Kidney epithelial cell (primary cell): ENCODE results near the gene IL12RB2. TPM values are rescaled to one million over a fixed set of nuclear protein-coding genes. Genes with fewer than 3 reads are reported as not detected.
"Not testable (repeated sequence)": the region's sequence is repeated elsewhere in the genome, so short reads cannot be mapped to it uniquely, and the experiment has no call there.

Experiments
- DNase-seq: peaks from one replicate; pipeline ENCODE4 v3.0.0-alpha.2; 2010; ENCODE audit warnings: low read depth
- H3K27me3 ChIP-seq: 2 replicates; pipeline ENCODE4 v1.6.0; 2011; ENCODE audit warnings: low read length; ENCODE audit not compliant: control insufficient read depth, insufficient read depth
- H3K36me3 ChIP-seq: 2 replicates; pipeline ENCODE4 v1.5.1; 2011; ENCODE audit warnings: low read length; ENCODE audit not compliant: control insufficient read depth, insufficient read depth
- H3K4me3 ChIP-seq: 2 replicates; pipeline ENCODE4 v1.5.1; 2011; ENCODE audit warnings: low read depth, mild to moderate bottlenecking, control low read depth, low read length
- CTCF ChIP-seq: IDR thresholded peaks from 2 replicates; pipeline ENCODE4 v1.5.1; 2011; ENCODE audit warnings: mild to moderate bottlenecking, moderate library complexity, low read length, control low read depth, inconsistent platforms; ENCODE audit not compliant: insufficient read depth, poor library complexity, severe bottlenecking
- total RNA-seq: library from RNA; depleted of rRNA; stranded (reverse); fragments of >200 nt; gene quantifications from 2 replicates; pipeline ENCODE4 v1.2.3, GENCODE V29; 2015

IL12RB2 gene
- total RNA-seq, 1 donor from 2014 or later = 0.17 TPM

DNA sequence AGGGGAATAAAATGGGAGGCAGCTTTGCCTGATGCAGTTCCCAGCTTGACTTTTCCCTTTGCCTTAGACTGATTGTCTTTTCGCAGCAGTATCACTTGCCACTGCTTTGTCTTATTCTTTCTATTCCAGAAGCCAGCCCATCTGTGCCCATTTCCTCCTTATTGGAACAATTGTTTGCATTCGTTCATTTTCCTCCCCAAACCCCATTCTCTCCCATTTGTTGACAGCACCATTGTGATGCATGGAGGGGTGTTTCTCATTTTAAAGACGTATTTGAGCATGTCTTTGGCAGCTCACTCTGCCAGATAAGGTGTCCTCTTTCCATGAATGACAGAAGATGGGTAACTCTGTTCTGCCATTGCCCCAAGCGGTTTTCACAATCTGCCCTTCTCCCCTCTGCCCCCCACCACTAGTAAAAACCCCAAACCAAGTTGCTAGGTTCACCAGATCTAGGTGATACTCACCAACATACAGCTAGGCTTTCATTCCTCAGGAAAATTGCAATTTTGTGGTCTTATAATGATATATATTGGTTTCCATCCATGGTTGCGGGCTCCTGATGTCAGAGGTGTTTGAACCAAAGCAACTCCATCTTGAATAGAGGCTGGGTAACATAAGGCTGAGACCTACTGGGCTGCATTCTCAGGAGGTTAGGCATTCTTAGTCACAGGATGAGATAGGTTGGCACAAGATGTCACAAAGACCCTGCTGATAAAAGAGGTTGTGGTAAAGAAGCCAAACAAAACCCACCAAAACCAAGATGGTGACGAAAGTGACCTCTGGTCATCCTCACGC is 91.7 kb downstream of the IL12RB2 start:
- no peak overlapping the region for H3K4me3 ChIP-seq
- no peaks in the 10 kb centered on the region for H3K27me3 ChIP-seq
- no peaks in the 10 kb centered on the region for H3K36me3 ChIP-seq
- DNase-seq = no peak
- no peak for TF ChIP-seq CTCF

DNA sequence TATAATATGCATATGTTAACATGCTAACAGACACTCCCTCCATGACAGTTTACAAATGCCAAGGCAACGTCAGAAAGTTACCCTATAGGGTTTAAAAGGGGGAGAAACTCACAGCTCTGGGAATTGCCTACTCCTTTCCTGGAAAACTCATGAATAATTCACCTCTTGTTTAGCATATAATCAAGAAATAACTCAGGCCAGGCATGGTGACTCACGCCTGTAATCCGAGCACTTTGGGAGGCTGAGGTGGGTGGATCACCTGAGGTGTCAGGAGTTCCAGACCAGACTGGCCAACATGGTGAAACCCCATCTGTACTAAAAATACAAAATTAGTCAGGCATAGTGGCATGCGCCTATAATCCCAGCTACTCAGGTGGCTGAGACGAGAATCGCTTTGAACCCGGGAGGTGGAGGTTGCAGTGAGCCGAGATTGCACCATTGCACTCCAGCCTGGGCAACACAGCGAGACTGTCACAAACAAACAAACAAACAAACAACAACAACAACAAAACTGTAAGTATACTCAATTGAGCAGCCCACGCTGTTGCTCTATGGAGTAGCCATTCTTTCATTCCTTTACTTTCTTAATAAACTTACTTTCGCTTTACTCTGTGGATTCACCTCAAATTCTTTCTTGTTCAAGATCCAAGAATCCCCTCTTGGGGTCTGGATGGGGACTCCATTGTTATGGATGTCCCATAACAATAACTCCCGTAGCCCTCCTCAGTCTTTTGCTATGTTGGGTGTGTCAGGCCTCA is 92.5 kb downstream of the IL12RB2 start:
- peak; percentile 45 for DNase-seq
- not testable (repeated sequence) for H3K4me3 ChIP-seq, H3K36me3 ChIP-seq, H3K27me3 ChIP-seq

- no peak for DNase-seq
- no peak overlapping the region for H3K4me3 ChIP-seq
- no peaks in the 10 kb centered on the region for H3K27me3 ChIP-seq
- no peaks in the 10 kb centered on the region for H3K36me3 ChIP-seq
- TF ChIP-seq CTCF = no peak
Observed at GRCh38 chr1:67401443-67401842, 93.8 kb downstream of the IL12RB2 start.

DNA sequence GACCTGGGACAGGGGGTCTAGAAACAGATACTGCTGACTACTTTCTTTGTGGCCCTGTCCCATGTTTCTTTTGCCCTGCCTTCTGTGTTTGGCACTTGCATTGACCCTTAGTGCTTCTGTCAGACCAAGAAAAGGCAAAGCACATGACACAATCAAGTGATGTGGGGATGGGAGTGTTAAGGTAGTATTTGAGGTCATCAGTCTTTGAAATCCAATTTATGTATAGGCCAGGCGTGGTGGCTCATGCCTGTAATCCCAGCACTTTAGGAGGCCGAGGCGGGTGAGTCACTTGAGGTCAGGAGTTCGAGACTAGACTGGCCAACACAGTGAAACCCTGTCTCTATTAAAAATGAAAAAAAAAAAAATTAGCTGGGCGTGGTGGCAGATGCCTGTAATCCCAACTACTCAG is 96.5 kb downstream of the IL12RB2 start:
- Histone ChIP-seq H3K27me3 (no peaks in the 10 kb centered on the region), H3K36me3 (no peaks in the 10 kb centered on the region), H3K4me3 (no peak overlapping the region)
- no peak for DNase-seq
- TF ChIP-seq CTCF = no peak

GRCh38 chr1:67405473-67406245 is 98.0 kb downstream of the IL12RB2 start:
- TF ChIP-seq CTCF = no peak
- Histone ChIP-seq H3K27me3 (no peaks in the 10 kb centered on the region), H3K36me3 (no peaks in the 10 kb centered on the region), H3K4me3 (no peak overlapping the region)
- no peak for DNase-seq

DNA sequence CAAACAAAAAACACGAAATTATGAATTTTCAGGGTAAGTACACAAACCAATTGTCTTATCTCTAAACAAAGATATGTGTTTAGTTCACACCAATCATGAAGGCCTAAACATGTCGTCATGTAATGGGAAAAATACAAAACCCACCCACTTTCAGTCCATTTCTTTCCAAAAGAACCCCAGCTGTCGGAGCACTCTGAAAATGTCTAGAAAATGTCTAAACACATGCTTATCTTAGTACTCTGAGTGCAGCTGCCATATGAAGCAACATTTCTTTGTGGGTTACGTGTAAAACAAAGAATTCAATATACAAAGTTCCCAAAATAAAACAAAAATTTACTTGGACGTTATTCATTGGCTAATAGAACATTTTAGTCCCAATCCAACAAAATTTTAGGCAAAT is 99.8 kb downstream of the IL12RB2 start:
- no peak for TF ChIP-seq CTCF

More for the DNA sequence above, 99.8 kb downstream of the IL12RB2 start:
- H3K36me3 ChIP-seq = no peaks in the 10 kb centered on the region
- no peak for DNase-seq
- H3K4me3 ChIP-seq = no peak overlapping the region
- H3K27me3 ChIP-seq = no peaks in the 10 kb centered on the region
